GM12892 (cell line): ENCODE data around the gene MYH6.
"Not testable (repeated sequence)": the region's sequence is repeated elsewhere in the genome, so short reads cannot be mapped to it uniquely, and the experiment has no call there.

ENCODE experiments used
- DNase-seq: peaks from one replicate; pipeline ENCODE4 v3.0.0; 2011; ENCODE audit not compliant: insufficient read length
- FAIRE-seq: peaks from 2 replicates; lab custom pipeline; 2011; peaks lifted over from hg19 to GRCh38; lab: Jason Lieb, UNC
- POLR2A ChIP-seq: IDR thresholded peaks from 2 replicates; pipeline ENCODE4 v1.6.1; 2011; ENCODE audit warnings: low read depth, low read length, control low read depth
- POLR2AphosphoS5 ChIP-seq: IDR thresholded peaks from 2 replicates; pipeline ENCODE4 v1.6.1; 2011; ENCODE audit warnings: low read depth, low read length, control low read depth
- TAF1 ChIP-seq: IDR thresholded peaks from 2 replicates; pipeline ENCODE4 v1.6.1; 2011; ENCODE audit warnings: low read depth, mild to moderate bottlenecking, control low read depth, low read length, borderline replicate concordance

The MYH6 gene

GRCh38 chr14:23406725-23407355 lies 1.2 kb downstream of the MYH6 start:
- no peak for FAIRE-seq
- no peak for DNase-seq
- no peak for TF ChIP-seq POLR2A

GRCh38 chr14:23406244-23406643 lies 1.8 kb downstream of the MYH6 start:
- TF ChIP-seq POLR2AphosphoS5 (no peak), POLR2A (no peak), TAF1 (no peak)
- DNase-seq (no peak), FAIRE-seq (no peak)

- TF ChIP-seq TAF1 (no peak), POLR2AphosphoS5 (no peak), POLR2A (no peak)
- no peak for DNase-seq
- no peak for FAIRE-seq
Observed at GRCh38 chr14:23405516-23406025, 2.5 kb downstream of the MYH6 start.

- no peak for TF ChIP-seq POLR2AphosphoS5
- TF ChIP-seq TAF1 = no peak
- no peak for TF ChIP-seq POLR2A
- no peak for FAIRE-seq
- no peak for DNase-seq
Observed at GRCh38 chr14:23405096-23405495, 3.0 kb downstream of the MYH6 start.

- no peak for FAIRE-seq
Observed at GRCh38 chr14:23404331-23404900, 3.7 kb downstream of the MYH6 start.

GRCh38 chr14:23403908-23404307 lies 4.2 kb downstream of the MYH6 start:
- DNase-seq (no peak), FAIRE-seq (no peak)
- no peak for TF ChIP-seq POLR2AphosphoS5
- no peak for TF ChIP-seq POLR2A
- TF ChIP-seq TAF1 = no peak

More at GRCh38 chr14:23404331-23404900, 3.7 kb downstream of the MYH6 start:
- DNase-seq = no peak
- no peak for TF ChIP-seq POLR2A
- no peak for TF ChIP-seq TAF1
- no peak for TF ChIP-seq POLR2AphosphoS5

- no peak for TF ChIP-seq POLR2AphosphoS5
- TF ChIP-seq POLR2A = no peak
- TF ChIP-seq TAF1 = no peak
- DNase-seq = no peak
- FAIRE-seq = no peak
Observed at GRCh38 chr14:23403139-23403438, 5.0 kb downstream of the MYH6 start.

GRCh38 chr14:23402296-23403138 lies 5.6 kb downstream of the MYH6 start:
- DNase-seq (no peak), FAIRE-seq (no peak)
- TF ChIP-seq POLR2A = no peak
- TF ChIP-seq TAF1 = no peak
- no peak for TF ChIP-seq POLR2AphosphoS5

GRCh38 chr14:23401291-23401690 lies 6.8 kb downstream of the MYH6 start:
- FAIRE-seq = no peak
- no peak for TF ChIP-seq POLR2AphosphoS5
- TF ChIP-seq POLR2A = no peak
- no peak for TF ChIP-seq TAF1
- DNase-seq = no peak

- not testable (repeated sequence) for FAIRE-seq, DNase-seq
Observed at GRCh38 chr14:23400496-23401149, 7.5 kb downstream of the MYH6 start.

- DNase-seq (no peak), FAIRE-seq (no peak)
- TF ChIP-seq POLR2AphosphoS5 (no peak), POLR2A (no peak), TAF1 (no peak)
Observed at GRCh38 chr14:23399591-23399990, 8.5 kb downstream of the MYH6 start.
